GM12878 (cell line): Measurements from ENCODE around the gene ANO9. TPM values are rescaled to one million over a fixed set of nuclear protein-coding genes. Genes with fewer than 3 reads are reported as not detected.

Experiments used
- ATAC-seq: fragments of 200-7000 bp; cut with Tn5 transposase; 3 replicates; pipeline ENCODE4 v1.9.1; 2020; ENCODE audit warnings: mild to moderate bottlenecking, moderate library complexity
- BruUV-seq: library from RNA; stranded (reverse); fragments of 400-500 nt; replicated peaks from 2 replicates; lab custom pipeline; 2021; lab: Mats Ljungman, UMichigan
- CTCF ChIA-PET: fragments of 300-600 bp; sonication (Branson Sonifier 250); formaldehyde crosslinking; extraction: SDS; loops from one replicate; lab custom pipeline; 2021; ENCODE audit warnings: inconsistent platforms; lab: Yijun Ruan, JAX
- POLR2A ChIA-PET: fragments of 350-600 bp; formaldehyde crosslinking; extraction: SDS; loops from one replicate; lab custom pipeline; 2021; ENCODE audit warnings: inconsistent platforms; lab: Charles Lee
- RAD21 ChIA-PET: fragments of 300-600 bp; sonication (Branson Sonifier 250); formaldehyde crosslinking; loops from one replicate; lab custom pipeline; 2023; ENCODE audit warnings: antibody characterized with exemption; ENCODE audit not compliant: unreplicated experiment; lab: Charles Lee
- SMC1A ChIA-PET: fragments of 300-600 bp; sonication (Branson Sonifier 250); formaldehyde crosslinking; loops from one replicate; lab custom pipeline; 2023; ENCODE audit not compliant: unreplicated experiment, uncharacterized antibody; lab: Charles Lee
- DNase-seq: peaks from one replicate; pipeline ENCODE4 v3.0.0-alpha.2; 2011; ENCODE audit warnings: low read depth, low spot score
- FAIRE-seq: peaks from 3 replicates; lab custom pipeline; 2011; peaks lifted over from hg19 to GRCh38; lab: Jason Lieb, UNC
- H2AFZ ChIP-seq: 2 replicates; pipeline ENCODE4 v1.6.0; 2011; ENCODE audit warnings: low read depth, low read length, control low read depth; ENCODE audit not compliant: control insufficient read depth
- H3K27ac ChIP-seq: 2 replicates; pipeline ENCODE4 v1.5.1; 2011; ENCODE audit warnings: control low read depth; ENCODE audit not compliant: control insufficient read depth, insufficient read depth
- H3K27me3 ChIP-seq, 2 experiments: replicated peaks in 1 of 2; 2 replicates each; pipeline versions ENCODE4 v1.6.0 to v1.6.1; 2011; ENCODE audit warnings: low read length in 1 of 2; ENCODE audit not compliant: control insufficient read depth in 2 of 2, insufficient read depth in 2 of 2
- H3K36me3 ChIP-seq, 2 experiments: 2 replicates each; pipeline ENCODE4 v1.5.1; 2011; ENCODE audit warnings: low read length in 1 of 2; ENCODE audit not compliant: control insufficient read depth in 2 of 2, insufficient read depth in 2 of 2
- H3K4me1 ChIP-seq: 2 replicates; pipeline ENCODE4 v1.6.1; 2011; ENCODE audit warnings: mild to moderate bottlenecking, low read length, moderate library complexity, mixed read lengths; ENCODE audit not compliant: control insufficient read depth, insufficient read depth
- H3K4me2 ChIP-seq: 2 replicates; pipeline ENCODE4 v1.6.0; 2011; ENCODE audit warnings: control low read depth; ENCODE audit not compliant: control insufficient read depth, insufficient read depth
- H3K4me3 ChIP-seq: fragments of 200-600 bp; sonication (generic); 2 replicates; pipeline ENCODE4 v1.5.1; 2016
- H3K79me2 ChIP-seq: 2 replicates; pipeline ENCODE4 v1.6.0; 2011; ENCODE audit warnings: low read length; ENCODE audit not compliant: control insufficient read depth, insufficient read depth
- H3K9ac ChIP-seq: 2 replicates; pipeline ENCODE4 v1.8.0; 2011; ENCODE audit warnings: low read length, control low read depth, mixed read lengths; ENCODE audit not compliant: control insufficient read depth, insufficient read depth
- H3K9me3 ChIP-seq: replicated peaks from 3 replicates; pipeline ENCODE4 v1.5.1; 2011; ENCODE audit warnings: mild to moderate bottlenecking, low read length; ENCODE audit not compliant: control insufficient read depth, insufficient read depth
- H4K20me1 ChIP-seq: 2 replicates; pipeline ENCODE4 v1.6.0; 2011; ENCODE audit not compliant: control insufficient read depth, insufficient read depth
- EP300 ChIP-seq, 2 experiments: fragments of 150-350 bp in 1 of 2; IDR thresholded peaks; 2 replicates each; pipeline ENCODE4 v1.6.1; 2011 to 2012; ENCODE audit warnings: low read depth in 2 of 2, low read length in 2 of 2, borderline replicate concordance in 1 of 2, improper control_type of control experiment in 1 of 2, inconsistent platforms in 1 of 2; ENCODE audit not compliant: control insufficient read depth in 1 of 2
- HCFC1 ChIP-seq: fragments of 150-350 bp; IDR thresholded peaks from 2 replicates; pipeline ENCODE4 v1.6.1; 2014; ENCODE audit warnings: low read length
- HDAC6 ChIP-seq: fragments of 200-600 bp; sonication (generic); IDR thresholded peaks from one replicate; pipeline ENCODE4 v1.8.0; 2017; ENCODE audit warnings: antibody characterized with exemption; ENCODE audit not compliant: unreplicated experiment
- IKZF2 ChIP-seq, 2 experiments: fragments of 450-650 bp; IDR thresholded peaks; 2 replicates each; pipeline ENCODE4 v1.6.1; 2017; ENCODE audit warnings: mild to moderate bottlenecking in 2 of 2, moderate library complexity in 2 of 2
- JUND ChIP-seq: IDR thresholded peaks from 2 replicates; pipeline ENCODE4 v1.6.1; 2012; ENCODE audit warnings: low read depth, mild to moderate bottlenecking, low read length, improper control_type of control experiment, moderate library complexity
- KLF5 ChIP-seq: fragments of 450-650 bp; IDR thresholded peaks from 2 replicates; pipeline ENCODE4 v1.6.1; 2014; ENCODE audit warnings: mild to moderate bottlenecking; ENCODE audit not compliant: partially characterized antibody
- LARP7 ChIP-seq: fragments of 450-650 bp; IDR thresholded peaks from 2 replicates; pipeline ENCODE4 v1.6.1; 2017; ENCODE audit warnings: mild to moderate bottlenecking
- MEF2A ChIP-seq: IDR thresholded peaks from 2 replicates; pipeline ENCODE4 v1.6.1; 2011; ENCODE audit warnings: low read depth, mild to moderate bottlenecking, low read length, moderate library complexity; ENCODE audit not compliant: insufficient read depth
- RAD51 ChIP-seq: fragments of 450-650 bp; IDR thresholded peaks from 2 replicates; pipeline ENCODE4 v1.6.1; 2016; ENCODE audit warnings: moderate library complexity, mild to moderate bottlenecking, inconsistent platforms
- RB1 ChIP-seq: fragments of 450-650 bp; formaldehyde crosslinking; IDR thresholded peaks from 2 replicates; pipeline ENCODE4 v1.6.1; 2017; ENCODE audit warnings: mild to moderate bottlenecking, borderline replicate concordance
- SREBF2 ChIP-seq: IDR thresholded peaks from 2 replicates; pipeline ENCODE4 v1.6.1; 2012; ENCODE audit warnings: mild to moderate bottlenecking, low read length
- SUZ12 ChIP-seq: fragments of 200-600 bp; sonication (generic); IDR thresholded peaks from one replicate; pipeline ENCODE4 v1.6.1; 2018; ENCODE audit warnings: antibody characterized with exemption, mild to moderate bottlenecking; ENCODE audit not compliant: unreplicated experiment
- ZNF217 ChIP-seq: fragments of 450-650 bp; IDR thresholded peaks from 2 replicates; pipeline ENCODE4 v1.6.1; 2017; ENCODE audit warnings: antibody characterized with exemption, mild to moderate bottlenecking
- WGBS: methylation state at CpG from one replicate; pipeline ENCODE4 v1.1.6; 2016; ENCODE audit warnings: low lambda C conversion rate; ENCODE audit not compliant: insufficient replicate concordance, insufficient coverage; ENCODE audit errors: missing lambda C conversion rate; 5-methylcytosine and 5-hydroxymethylcytosine counted together
- in situ Hi-C: fragments of 300-500 bp; cut with MboI; formaldehyde crosslinking; loops from 9 replicates; pipeline ENCODE4 v1.14.3; 2018; ENCODE audit warnings: mixed read lengths
- intact Hi-C: fragments of 100-400 bp; cut with micrococcal nuclease; formaldehyde crosslinking; loops from one replicate; pipeline ENCODE4 v1.14.2; 2022; ENCODE audit not compliant: unreplicated experiment
- polyA plus RNA-seq, 11 experiments: library from polyadenylated mRNA; depleted of rRNA in 4 of 11; unstranded in 6 of 11; stranded (reverse) in 5 of 11; fragments of >200 nt; fragmentation: Nextera tagmentation in 4 of 11; fragmentation: Illumina TruSeq in 1 of 11; extraction: Ambion mirVana in 4 of 11; extraction: Trizol in 1 of 11; gene quantifications; 1 replicate in 1 of 11; 2 replicates in 10 of 11; pipeline versions ENCODE4 v1.2.1 to v1.2.3, GENCODE V29; 2011 to 2016; ENCODE audit warnings: inconsistent platforms in 2 of 11, missing spikeins in 2 of 11, low read depth in 1 of 11
- total RNA-seq, 4 experiments: library from RNA; depleted of rRNA in 3 of 4; stranded (reverse); fragments of >200 nt in 3 of 4; fragmentation: Illumina TruSeq in 1 of 4; extraction: Trizol in 1 of 4; gene quantifications; 2 replicates each; pipeline versions ENCODE4 v1.2.1 to v1.2.3, GENCODE V29; 2013 to 2021
- TF ChIP-seq, protein P1 (sequence below): fragments of 450-650 bp; IDR thresholded peaks from 2 replicates; pipeline ENCODE4 v1.6.1; 2016; ENCODE audit warnings: mild to moderate bottlenecking
- TF ChIP-seq, protein P2 (sequence below): IDR thresholded peaks from 2 replicates; pipeline ENCODE4 v1.6.1; 2011; ENCODE audit warnings: low read depth, mild to moderate bottlenecking, low read length, moderate library complexity, borderline replicate concordance; ENCODE audit errors: extremely low read depth
- TF ChIP-seq, protein P3 (sequence below): fragments of 450-650 bp; IDR thresholded peaks from 2 replicates; pipeline ENCODE4 v1.6.1; 2017; ENCODE audit warnings: mild to moderate bottlenecking, moderate library complexity

ANO9 gene
- total and polyA plus RNA-seq, 10 of the 15 experiments (the other 5 are each of a cell fraction or from before 2014, with no cell fraction given) = 0.21 to 42.3 (median 12.0) TPM

DNA sequence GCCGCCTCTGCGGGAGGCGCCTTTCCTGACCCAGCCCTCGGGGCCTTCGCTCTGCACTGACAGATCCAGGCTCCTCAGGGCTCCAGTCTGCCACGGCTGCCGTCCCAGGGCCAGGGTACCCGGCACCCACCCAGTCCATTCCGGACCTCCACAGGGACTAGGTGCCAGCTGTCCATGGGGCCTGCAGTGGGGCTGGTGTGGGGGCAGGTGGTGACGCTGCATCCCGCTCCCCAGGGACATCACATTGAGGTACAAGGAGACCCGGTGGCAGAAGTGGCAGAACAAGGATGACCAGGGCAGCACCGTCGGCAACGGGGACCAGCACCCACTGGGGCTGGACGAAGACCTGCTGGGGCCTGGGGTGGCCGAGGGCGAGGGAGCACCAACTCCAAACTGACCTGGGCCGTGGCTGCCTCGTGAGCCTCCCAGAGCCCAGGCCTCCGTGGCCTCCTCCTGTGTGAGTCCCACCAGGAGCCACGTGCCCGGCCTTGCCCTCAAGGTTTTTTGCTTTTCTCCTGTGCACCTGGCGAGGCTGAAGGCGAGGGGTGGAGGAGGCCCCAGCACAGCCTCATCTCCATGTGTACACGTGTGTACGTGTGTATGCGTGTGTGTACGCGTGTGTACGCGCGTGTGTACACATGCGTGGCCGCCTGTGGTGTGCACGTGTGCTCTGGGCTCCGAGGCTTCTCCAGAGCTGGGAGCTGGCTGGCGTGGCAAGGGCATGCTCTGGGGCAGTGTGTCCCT, 48.5 kb upstream of the ANO9 start (continued):
- TF ChIP-seq, protein P1, sequence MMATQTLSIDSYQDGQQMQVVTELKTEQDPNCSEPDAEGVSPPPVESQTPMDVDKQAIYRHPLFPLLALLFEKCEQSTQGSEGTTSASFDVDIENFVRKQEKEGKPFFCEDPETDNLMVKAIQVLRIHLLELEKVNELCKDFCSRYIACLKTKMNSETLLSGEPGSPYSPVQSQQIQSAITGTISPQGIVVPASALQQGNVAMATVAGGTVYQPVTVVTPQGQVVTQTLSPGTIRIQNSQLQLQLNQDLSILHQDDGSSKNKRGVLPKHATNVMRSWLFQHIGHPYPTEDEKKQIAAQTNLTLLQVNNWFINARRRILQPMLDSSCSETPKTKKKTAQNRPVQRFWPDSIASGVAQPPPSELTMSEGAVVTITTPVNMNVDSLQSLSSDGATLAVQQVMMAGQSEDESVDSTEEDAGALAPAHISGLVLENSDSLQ = no peak
- TF ChIP-seq SREBF2 (no peak), SUZ12 (no peak), HDAC6 (no peak), MEF2A (no peak)

DNA sequence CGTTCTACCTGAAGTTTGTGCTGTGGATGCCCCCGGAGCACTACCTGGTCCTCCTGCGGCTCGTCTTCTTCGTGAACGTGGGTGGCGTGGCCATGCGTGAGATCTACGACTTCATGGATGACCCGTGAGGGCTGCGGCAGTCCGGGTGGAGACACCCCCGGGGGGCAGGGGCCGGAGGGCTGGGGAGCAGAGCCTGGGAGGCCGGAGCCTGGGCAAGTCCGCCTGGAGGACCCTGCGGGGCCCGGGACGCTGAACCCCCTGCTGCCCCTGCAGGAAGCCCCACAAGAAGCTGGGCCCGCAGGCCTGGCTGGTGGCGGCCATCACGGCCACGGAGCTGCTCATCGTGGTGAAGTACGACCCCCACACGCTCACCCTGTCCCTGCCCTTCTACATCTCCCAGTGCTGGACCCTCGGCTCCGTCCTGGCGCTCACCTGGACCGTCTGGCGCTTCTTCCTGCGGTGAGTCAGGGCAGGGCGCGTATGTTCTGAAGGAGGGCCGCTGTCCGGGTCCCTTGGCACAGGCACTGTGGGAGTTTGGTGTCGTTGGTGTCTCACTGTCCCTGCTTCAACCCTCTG, 47.9 kb upstream of the ANO9 start:
- ATAC-seq (no peak), DNase-seq (no peak), FAIRE-seq (no peak)
- no peak overlapping the region for H3K4me3 ChIP-seq
- H3K79me2 ChIP-seq = no peaks in the 10 kb centered on the region
- peaks cover 0 to 6% of the 10 kb centered on the region in 2 experiments; a peak in 2 of 4 replicates for H3K36me3 ChIP-seq
- no peaks in the 10 kb centered on the region for H3K27me3 ChIP-seq
- ChIA-PET SMC1A (no interaction called here), CTCF (no interaction called here), RAD21 (no interaction called here), POLR2A (no interaction called here)
- no peak overlapping the region for H3K27ac ChIP-seq
- intact Hi-C loops (no loop called here), in situ Hi-C loops (no loop called here)
- H3K9ac ChIP-seq = no peak overlapping the region
- H3K9me3 ChIP-seq = no peaks in the 10 kb centered on the region
- H4K20me1 ChIP-seq = no peaks in the 10 kb centered on the region
- BruUV-seq = no TSS peak
- whole genome bisulfite sequencing = 97% methylated on average over 22 of the region's 37 CpGs
- no peak overlapping the region for H3K4me2 ChIP-seq
- H3K4me1 ChIP-seq = no peaks in the 10 kb centered on the region
- H2AFZ ChIP-seq = no peak overlapping the region
- TF ChIP-seq EP300 (IDR thresholded peaks at IDR 0.05; ENCODE audit: borderline replicate concordance in 1 of 2, control insufficient read depth in 1 of 2, low read depth in 2 of 2, low read length in 2 of 2) (no peak), ZNF217 (no peak), HCFC1 (no peak), RAD51 (no peak), RB1 (no peak), LARP7 (no peak), JUND (no peak), KLF5 (no peak), IKZF2 (IDR thresholded peaks at IDR 0.05) (no peak)
- TF ChIP-seq, protein P2, sequence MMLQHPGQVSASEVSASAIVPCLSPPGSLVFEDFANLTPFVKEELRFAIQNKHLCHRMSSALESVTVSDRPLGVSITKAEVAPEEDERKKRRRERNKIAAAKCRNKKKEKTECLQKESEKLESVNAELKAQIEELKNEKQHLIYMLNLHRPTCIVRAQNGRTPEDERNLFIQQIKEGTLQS = no peak
- TF ChIP-seq, protein P3, sequence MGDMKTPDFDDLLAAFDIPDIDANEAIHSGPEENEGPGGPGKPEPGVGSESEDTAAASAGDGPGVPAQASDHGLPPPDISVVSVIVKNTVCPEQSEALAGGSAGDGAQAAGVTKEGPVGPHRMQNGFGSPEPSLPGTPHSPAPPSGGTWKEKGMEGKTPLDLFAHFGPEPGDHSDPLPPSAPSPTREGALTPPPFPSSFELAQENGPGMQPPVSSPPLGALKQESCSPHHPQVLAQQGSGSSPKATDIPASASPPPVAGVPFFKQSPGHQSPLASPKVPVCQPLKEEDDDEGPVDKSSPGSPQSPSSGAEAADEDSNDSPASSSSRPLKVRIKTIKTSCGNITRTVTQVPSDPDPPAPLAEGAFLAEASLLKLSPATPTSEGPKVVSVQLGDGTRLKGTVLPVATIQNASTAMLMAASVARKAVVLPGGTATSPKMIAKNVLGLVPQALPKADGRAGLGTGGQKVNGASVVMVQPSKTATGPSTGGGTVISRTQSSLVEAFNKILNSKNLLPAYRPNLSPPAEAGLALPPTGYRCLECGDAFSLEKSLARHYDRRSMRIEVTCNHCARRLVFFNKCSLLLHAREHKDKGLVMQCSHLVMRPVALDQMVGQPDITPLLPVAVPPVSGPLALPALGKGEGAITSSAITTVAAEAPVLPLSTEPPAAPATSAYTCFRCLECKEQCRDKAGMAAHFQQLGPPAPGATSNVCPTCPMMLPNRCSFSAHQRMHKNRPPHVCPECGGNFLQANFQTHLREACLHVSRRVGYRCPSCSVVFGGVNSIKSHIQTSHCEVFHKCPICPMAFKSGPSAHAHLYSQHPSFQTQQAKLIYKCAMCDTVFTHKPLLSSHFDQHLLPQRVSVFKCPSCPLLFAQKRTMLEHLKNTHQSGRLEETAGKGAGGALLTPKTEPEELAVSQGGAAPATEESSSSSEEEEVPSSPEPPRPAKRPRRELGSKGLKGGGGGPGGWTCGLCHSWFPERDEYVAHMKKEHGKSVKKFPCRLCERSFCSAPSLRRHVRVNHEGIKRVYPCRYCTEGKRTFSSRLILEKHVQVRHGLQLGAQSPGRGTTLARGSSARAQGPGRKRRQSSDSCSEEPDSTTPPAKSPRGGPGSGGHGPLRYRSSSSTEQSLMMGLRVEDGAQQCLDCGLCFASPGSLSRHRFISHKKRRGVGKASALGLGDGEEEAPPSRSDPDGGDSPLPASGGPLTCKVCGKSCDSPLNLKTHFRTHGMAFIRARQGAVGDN = no peak
